KMS-11 (cell line): ENCODE data around the gene PRKG1.

Experiments
- H2AFZ ChIP-seq: fragments of 200-600 bp; sonication (generic); 2 replicates; pipeline ENCODE4 v1.6.1; 2016; ENCODE audit warnings: antibody characterized with exemption, mixed run types, low read depth
- H3K27ac ChIP-seq: fragments of 200-600 bp; sonication (generic); 2 replicates; pipeline ENCODE4 v1.6.1; 2016; ENCODE audit warnings: mild to moderate bottlenecking, mixed run types
- H3K27me3 ChIP-seq: fragments of 200-600 bp; sonication (generic); 2 replicates; pipeline ENCODE4 v1.6.1; 2017; ENCODE audit warnings: mild to moderate bottlenecking, low read depth, mixed run types, moderate library complexity; ENCODE audit not compliant: insufficient read depth
- H3K36me3 ChIP-seq: fragments of 200-600 bp; sonication (generic); 2 replicates; pipeline ENCODE4 v1.6.1; 2017; ENCODE audit warnings: mild to moderate bottlenecking, mixed run types; ENCODE audit not compliant: insufficient read depth
- H3K4me1 ChIP-seq: fragments of 200-600 bp; sonication (generic); 2 replicates; pipeline ENCODE4 v1.6.1; 2016; ENCODE audit warnings: mild to moderate bottlenecking, low read depth, mixed run types; ENCODE audit not compliant: poor library complexity, severe bottlenecking
- H3K4me2 ChIP-seq: fragments of 200-600 bp; sonication (generic); 2 replicates; pipeline ENCODE4 v1.7.0; 2016; ENCODE audit warnings: mild to moderate bottlenecking, mixed run types
- H3K4me3 ChIP-seq: fragments of 200-600 bp; sonication (generic); IDR thresholded peaks from 2 replicates; pipeline ENCODE4 v1.6.1; 2017; ENCODE audit warnings: low read depth, low read length, mixed read lengths; ENCODE audit not compliant: insufficient read depth
- H3K79me2 ChIP-seq: fragments of 200-600 bp; sonication (generic); 2 replicates; pipeline ENCODE4 v1.6.1; 2016; ENCODE audit warnings: low read depth, mixed run types; ENCODE audit not compliant: insufficient read depth
- H3K9ac ChIP-seq: fragments of 200-600 bp; sonication (generic); 2 replicates; pipeline ENCODE4 v1.6.1; 2016; ENCODE audit warnings: mild to moderate bottlenecking, mixed run types
- H4K20me1 ChIP-seq: fragments of 200-600 bp; sonication (generic); 2 replicates; pipeline ENCODE4 v1.6.1; 2016; ENCODE audit warnings: mild to moderate bottlenecking, mixed run types; ENCODE audit not compliant: insufficient read depth
- TF ChIP-seq, protein P1 (sequence below): fragments of 200-600 bp; sonication (generic); conservative IDR thresholded peaks from 2 replicates; pipeline ENCODE4 v1.6.1; 2017; ENCODE audit warnings: low read depth, mild to moderate bottlenecking, antibody characterized with exemption, low read length, moderate library complexity, mixed read lengths

Gene PRKG1

DNA sequence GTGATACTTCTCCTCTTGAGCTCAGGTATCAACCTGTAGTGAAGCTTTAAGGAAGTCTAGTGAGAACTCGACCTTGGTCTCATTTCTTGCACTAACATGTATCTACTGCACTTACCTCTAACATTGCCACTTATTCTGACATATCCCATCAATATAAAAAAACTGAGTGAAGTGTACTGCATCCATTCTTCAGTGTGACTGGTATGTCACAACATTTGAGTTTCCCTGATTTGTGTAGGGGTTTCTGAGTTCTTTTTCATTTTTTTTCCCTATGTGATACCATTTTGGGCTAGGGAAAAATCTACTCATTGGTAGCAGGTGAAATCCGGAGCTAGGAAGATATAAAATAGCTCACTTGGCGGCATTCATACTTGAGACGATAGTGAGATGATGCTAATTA, 274.3 kb downstream of the PRKG1 start:
- no peaks in the 10 kb centered on the region for H3K27me3 ChIP-seq
- H3K79me2 ChIP-seq = no peaks in the 10 kb centered on the region
- H3K36me3 ChIP-seq = no peaks in the 10 kb centered on the region
- H3K4me3 ChIP-seq = no peak overlapping the region
- TF ChIP-seq, protein P1, sequence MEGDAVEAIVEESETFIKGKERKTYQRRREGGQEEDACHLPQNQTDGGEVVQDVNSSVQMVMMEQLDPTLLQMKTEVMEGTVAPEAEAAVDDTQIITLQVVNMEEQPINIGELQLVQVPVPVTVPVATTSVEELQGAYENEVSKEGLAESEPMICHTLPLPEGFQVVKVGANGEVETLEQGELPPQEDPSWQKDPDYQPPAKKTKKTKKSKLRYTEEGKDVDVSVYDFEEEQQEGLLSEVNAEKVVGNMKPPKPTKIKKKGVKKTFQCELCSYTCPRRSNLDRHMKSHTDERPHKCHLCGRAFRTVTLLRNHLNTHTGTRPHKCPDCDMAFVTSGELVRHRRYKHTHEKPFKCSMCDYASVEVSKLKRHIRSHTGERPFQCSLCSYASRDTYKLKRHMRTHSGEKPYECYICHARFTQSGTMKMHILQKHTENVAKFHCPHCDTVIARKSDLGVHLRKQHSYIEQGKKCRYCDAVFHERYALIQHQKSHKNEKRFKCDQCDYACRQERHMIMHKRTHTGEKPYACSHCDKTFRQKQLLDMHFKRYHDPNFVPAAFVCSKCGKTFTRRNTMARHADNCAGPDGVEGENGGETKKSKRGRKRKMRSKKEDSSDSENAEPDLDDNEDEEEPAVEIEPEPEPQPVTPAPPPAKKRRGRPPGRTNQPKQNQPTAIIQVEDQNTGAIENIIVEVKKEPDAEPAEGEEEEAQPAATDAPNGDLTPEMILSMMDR = no peak
- no peak overlapping the region for H3K9ac ChIP-seq
- no peaks in the 10 kb centered on the region for H3K4me1 ChIP-seq
- H4K20me1 ChIP-seq = no peaks in the 10 kb centered on the region
- H3K4me2 ChIP-seq = no peak overlapping the region
- no peak overlapping the region for H3K27ac ChIP-seq
- no peak overlapping the region for H2AFZ ChIP-seq

DNA sequence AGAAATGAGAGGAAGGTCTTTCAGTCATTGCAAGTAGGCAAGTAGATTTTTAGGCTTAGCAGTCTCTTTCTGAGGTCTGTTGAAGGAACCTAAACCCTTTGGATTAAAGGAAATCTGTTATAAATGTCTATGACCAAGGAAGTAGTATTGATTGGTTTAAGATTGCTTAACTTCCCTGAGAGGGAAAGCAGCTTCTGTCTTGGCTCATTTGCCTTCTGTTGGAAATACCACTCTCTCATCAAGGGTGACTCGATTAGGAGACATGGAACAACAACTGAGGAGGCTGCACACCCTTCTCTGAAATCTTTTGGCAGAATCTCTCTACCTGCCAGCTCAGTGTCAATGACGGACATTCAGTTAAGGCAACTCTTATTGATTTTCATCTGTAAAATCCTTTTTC, 282.9 kb downstream of the PRKG1 start:
- Histone ChIP-seq H3K36me3 (no peaks in the 10 kb centered on the region), H3K79me2 (no peaks in the 10 kb centered on the region), H3K4me2 (no peak overlapping the region), H3K4me3 (no peak overlapping the region), H4K20me1 (no peaks in the 10 kb centered on the region), H3K9ac (no peak overlapping the region), H2AFZ (no peak overlapping the region), H3K27me3 (no peaks in the 10 kb centered on the region), H3K27ac (no peak overlapping the region), H3K4me1 (no peaks in the 10 kb centered on the region)
- TF ChIP-seq, protein P1 = no peak

DNA sequence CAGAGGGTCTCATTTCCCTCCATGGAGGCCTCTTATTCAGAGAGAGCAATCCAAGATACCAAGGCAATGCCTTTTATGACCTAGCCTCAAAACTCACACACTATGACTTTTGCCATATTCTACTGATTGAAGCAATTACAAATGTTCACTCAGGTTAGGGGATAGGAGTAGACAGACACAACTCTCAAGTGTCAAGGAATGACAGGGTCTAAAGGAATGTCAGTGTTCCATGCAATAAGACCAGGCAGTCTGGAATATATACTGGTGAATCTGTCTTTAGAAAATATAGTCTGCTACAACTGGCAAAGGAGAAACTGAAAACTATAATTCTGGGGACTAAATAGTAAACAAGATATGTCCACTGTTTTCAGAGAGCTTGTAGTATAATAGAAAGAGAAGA, 283.9 kb downstream of the PRKG1 start:
- TF ChIP-seq, protein P1 = no peak
- Histone ChIP-seq H3K4me3 (no peak overlapping the region), H3K27me3 (no peaks in the 10 kb centered on the region), H3K79me2 (no peaks in the 10 kb centered on the region), H2AFZ (no peak overlapping the region), H3K36me3 (no peaks in the 10 kb centered on the region), H3K4me1 (no peaks in the 10 kb centered on the region), H3K4me2 (no peak overlapping the region), H4K20me1 (no peaks in the 10 kb centered on the region), H3K27ac (no peak overlapping the region), H3K9ac (no peak overlapping the region)

DNA sequence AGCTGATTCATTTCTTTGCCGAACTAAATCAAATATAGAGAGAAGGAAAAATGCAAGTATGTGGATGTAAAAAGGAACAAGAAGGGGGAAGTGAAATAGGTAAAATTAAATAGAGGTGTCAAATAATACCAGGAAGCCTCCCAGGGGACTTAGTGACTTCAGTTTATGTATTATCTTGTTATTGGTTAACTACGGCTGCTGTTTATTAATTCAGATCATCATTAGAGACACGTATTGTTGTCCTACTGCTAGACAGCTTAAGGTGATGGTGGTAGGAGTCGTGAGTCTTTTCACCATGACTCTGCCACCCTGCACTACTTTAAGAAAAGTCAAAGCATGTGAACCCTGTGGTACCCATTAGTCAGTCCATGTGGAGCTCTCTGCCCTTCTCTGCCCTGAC, 289.1 kb downstream of the PRKG1 start:
- H3K9ac ChIP-seq = no peak overlapping the region
- no peaks in the 10 kb centered on the region for H3K79me2 ChIP-seq
- H3K27ac ChIP-seq = no peak overlapping the region
- H3K4me2 ChIP-seq = no peak overlapping the region
- TF ChIP-seq, protein P1 = no peak
- no peaks in the 10 kb centered on the region for H4K20me1 ChIP-seq
- H3K4me1 ChIP-seq = no peaks in the 10 kb centered on the region
- no peaks in the 10 kb centered on the region for H3K36me3 ChIP-seq
- H3K27me3 ChIP-seq = no peaks in the 10 kb centered on the region
- H3K4me3 ChIP-seq = no peak overlapping the region
- H2AFZ ChIP-seq = no peak overlapping the region

DNA sequence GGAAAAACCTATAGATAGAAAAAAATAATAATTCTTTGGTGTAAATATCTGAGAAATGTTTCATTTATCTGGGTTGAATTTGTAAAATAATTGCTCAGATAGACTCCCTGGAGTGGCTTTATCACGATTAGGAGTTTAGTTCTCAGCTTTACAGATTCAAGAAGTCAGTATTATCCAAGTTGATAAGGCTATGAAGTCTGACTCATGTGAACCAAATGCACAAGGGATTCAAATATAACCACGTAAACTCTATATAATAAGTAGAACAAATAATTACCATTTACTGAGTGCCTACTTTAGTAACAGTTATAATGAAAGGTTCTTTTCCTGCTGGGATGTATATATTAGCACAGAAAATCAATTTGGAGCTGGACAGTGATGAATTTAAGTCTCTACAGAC, 290.4 kb downstream of the PRKG1 start:
- H3K27me3 ChIP-seq = no peaks in the 10 kb centered on the region
- no peaks in the 10 kb centered on the region for H4K20me1 ChIP-seq
- TF ChIP-seq, protein P1 = no peak
- H3K36me3 ChIP-seq = no peaks in the 10 kb centered on the region
- H3K4me2 ChIP-seq = no peak overlapping the region
- H3K79me2 ChIP-seq = no peaks in the 10 kb centered on the region
- H3K9ac ChIP-seq = no peak overlapping the region
- no peaks in the 10 kb centered on the region for H3K4me1 ChIP-seq
- H2AFZ ChIP-seq = no peak overlapping the region
- H3K4me3 ChIP-seq = no peak overlapping the region
- H3K27ac ChIP-seq = no peak overlapping the region
